ENCODE measurements around the gene C4orf50. TPM values are rescaled to one million over a fixed set of nuclear protein-coding genes. Genes with fewer than 3 reads are reported as not detected.

Gene C4orf50
- total and polyA plus RNA-seq, 4 experiments from 2014 or later = 0.02 to 0.26 (median 0.25) TPM; not detected in 1

GRCh38 chr4:5942947-5943346 is 75.3 kb downstream of the C4orf50 start:
- POLR2A ChIA-PET (ENCODE audit: partially characterized antibody) = no interaction called here
- Mint-ChIP-seq H3K27me3 (peaks cover 2 to 6% of the 10 kb centered on the region in 2 donors), H3K4me3 (no peak overlapping the region), H3K4me1 (peaks cover 0 to 9% (median 5%) of the 10 kb centered on the region in 4 donors), H3K36me3 (peaks cover 0 to 5% of the 10 kb centered on the region in 2 donors), H3K27ac (no peak overlapping the region), H3K9me3 (peaks cover 0 to 19% (median 8%) of the 10 kb centered on the region in 8 donors)
- Histone ChIP-seq H3K4me3 (ENCODE audit: low read length in 2 of 2) (no peak overlapping the region), H3K9me3 (ENCODE audit: control insufficient read depth in 1 of 2, low read length in 2 of 2) (no peaks in the 10 kb centered on the region), H3K27ac (ENCODE audit: low read depth, low read length) (no peak overlapping the region), H3K4me1 (ENCODE audit: insufficient read depth, low read length) (peaks cover 9% of the 10 kb centered on the region), H3K27me3 (ENCODE audit: insufficient read depth, low read length) (no peaks in the 10 kb centered on the region), H3K36me3 (ENCODE audit: insufficient read depth, low read length) (no peaks in the 10 kb centered on the region)
- intact Hi-C loops (cut with micrococcal nuclease) = no loop called here
- CTCF ChIA-PET (ENCODE audit: partially characterized antibody) = no interaction called here
- no peak for DNase-seq

- no peak overlapping the region for H3K27ac Mint-ChIP-seq
- no peak for DNase-seq
- Histone ChIP-seq H3K4me1 (ENCODE audit: insufficient read depth, low read length) (peaks cover 9% of the 10 kb centered on the region), H3K27ac (ENCODE audit: low read depth, low read length) (no peak overlapping the region), H3K9me3 (ENCODE audit: control insufficient read depth in 1 of 2, low read length in 2 of 2) (no peaks in the 10 kb centered on the region), H3K27me3 (ENCODE audit: insufficient read depth, low read length) (no peaks in the 10 kb centered on the region), H3K4me3 (ENCODE audit: low read length in 2 of 2) (no peak overlapping the region), H3K36me3 (ENCODE audit: insufficient read depth, low read length) (no peaks in the 10 kb centered on the region)
- H3K4me3 Mint-ChIP-seq = no peak overlapping the region
- peaks cover 0 to 9% (median 5%) of the 10 kb centered on the region in 4 donors for H3K4me1 Mint-ChIP-seq
- ChIA-PET POLR2A (ENCODE audit: partially characterized antibody) (no interaction called here), CTCF (ENCODE audit: partially characterized antibody) (no interaction called here)
- peaks cover 0 to 6% of the 10 kb centered on the region in 2 donors for H3K27me3 Mint-ChIP-seq
- intact Hi-C loops (cut with micrococcal nuclease) = no loop called here
- H3K9me3 Mint-ChIP-seq = peaks cover 0 to 11% (median 4%) of the 10 kb centered on the region in 8 donors
- peaks cover 0 to 3% of the 10 kb centered on the region in 2 donors for H3K36me3 Mint-ChIP-seq
These were observed 76.6 kb downstream of the C4orf50 start for GRCh38 chr4:5941601-5942000.

GRCh38 chr4:5940470-5941203 is 77.6 kb downstream of the C4orf50 start:
- no peak overlapping the region for H3K27ac Mint-ChIP-seq
- CTCF ChIA-PET (ENCODE audit: partially characterized antibody) = no interaction called here

GRCh38 chr4:5933996-5934831 is 84.0 kb downstream of the C4orf50 start:
- CTCF ChIA-PET (ENCODE audit: partially characterized antibody) = no interaction called here

More at GRCh38 chr4:5940470-5941203, 77.6 kb downstream of the C4orf50 start:
- peaks cover 0 to 7% (median under 1%) of the 10 kb centered on the region in 8 donors for H3K9me3 Mint-ChIP-seq
- Histone ChIP-seq H3K4me3 (ENCODE audit: low read length in 2 of 2) (no peak overlapping the region), H3K27ac (ENCODE audit: low read depth, low read length) (no peak overlapping the region), H3K9me3 (ENCODE audit: control insufficient read depth in 1 of 2, low read length in 2 of 2) (no peaks in the 10 kb centered on the region), H3K36me3 (ENCODE audit: insufficient read depth, low read length) (no peaks in the 10 kb centered on the region), H3K27me3 (ENCODE audit: insufficient read depth, low read length) (no peaks in the 10 kb centered on the region), H3K4me1 (ENCODE audit: insufficient read depth, low read length) (peaks cover 9% of the 10 kb centered on the region)
- peaks cover 0 to 3% of the 10 kb centered on the region in 2 donors for H3K27me3 Mint-ChIP-seq
- DNase-seq = no peak
- no peak overlapping the region for H3K4me3 Mint-ChIP-seq
- H3K36me3 Mint-ChIP-seq = no peaks in the 10 kb centered on the region
- POLR2A ChIA-PET (ENCODE audit: partially characterized antibody) = no interaction called here
- peaks cover 0 to 9% (median 5%) of the 10 kb centered on the region in 4 donors for H3K4me1 Mint-ChIP-seq
- intact Hi-C loops (cut with micrococcal nuclease) = no loop called here

GRCh38 chr4:5933116-5933515 is 85.1 kb downstream of the C4orf50 start:
- Histone ChIP-seq H3K4me3 (ENCODE audit: low read length in 2 of 2) (no peak overlapping the region), H3K27me3 (ENCODE audit: insufficient read depth, low read length) (no peaks in the 10 kb centered on the region), H3K4me1 (ENCODE audit: insufficient read depth, low read length) (no peaks in the 10 kb centered on the region), H3K36me3 (ENCODE audit: insufficient read depth, low read length) (no peaks in the 10 kb centered on the region), H3K9me3 (ENCODE audit: control insufficient read depth in 1 of 2, low read length in 2 of 2) (no peaks in the 10 kb centered on the region), H3K27ac (ENCODE audit: low read depth, low read length) (no peak overlapping the region)
- peaks cover 7 to 11% of the 10 kb centered on the region in 2 donors for H3K27me3 Mint-ChIP-seq
- CTCF ChIA-PET (ENCODE audit: partially characterized antibody) = no interaction called here
- no peaks in the 10 kb centered on the region for H3K36me3 Mint-ChIP-seq
- no peaks in the 10 kb centered on the region for H3K9me3 Mint-ChIP-seq
- no peak overlapping the region for H3K27ac Mint-ChIP-seq
- DNase-seq = no peak
- POLR2A ChIA-PET (ENCODE audit: partially characterized antibody) = no interaction called here
- no peak overlapping the region for H3K4me3 Mint-ChIP-seq
- no peaks in the 10 kb centered on the region for H3K4me1 Mint-ChIP-seq
- intact Hi-C loops (cut with micrococcal nuclease) = no loop called here

More at GRCh38 chr4:5933996-5934831, 84.0 kb downstream of the C4orf50 start:
- Mint-ChIP-seq H3K27me3 (peaks cover 6 to 7% of the 10 kb centered on the region in 2 donors), H3K27ac (no peak overlapping the region), H3K4me3 (no peak overlapping the region), H3K9me3 (no peaks in the 10 kb centered on the region), H3K4me1 (no peaks in the 10 kb centered on the region), H3K36me3 (no peaks in the 10 kb centered on the region)
- H3K4me1 ChIP-seq (ENCODE audit: insufficient read depth, low read length) = no peaks in the 10 kb centered on the region
- H3K27me3 ChIP-seq (ENCODE audit: insufficient read depth, low read length) = no peaks in the 10 kb centered on the region
- no peaks in the 10 kb centered on the region for H3K9me3 ChIP-seq (ENCODE audit: control insufficient read depth in 1 of 2, low read length in 2 of 2)
- POLR2A ChIA-PET (ENCODE audit: partially characterized antibody) = no interaction called here
- no peak overlapping the region for H3K27ac ChIP-seq (ENCODE audit: low read depth, low read length)
- no peaks in the 10 kb centered on the region for H3K36me3 ChIP-seq (ENCODE audit: insufficient read depth, low read length)
- intact Hi-C loops (cut with micrococcal nuclease) = no loop called here
- no peak for DNase-seq
- no peak overlapping the region for H3K4me3 ChIP-seq (ENCODE audit: low read length in 2 of 2)

- no peak for DNase-seq
- Histone ChIP-seq H3K27ac (ENCODE audit: low read depth, low read length) (no peak overlapping the region), H3K4me1 (ENCODE audit: insufficient read depth, low read length) (no peaks in the 10 kb centered on the region), H3K9me3 (ENCODE audit: control insufficient read depth in 1 of 2, low read length in 2 of 2) (no peaks in the 10 kb centered on the region), H3K4me3 (ENCODE audit: low read length in 2 of 2) (no peak overlapping the region), H3K36me3 (ENCODE audit: insufficient read depth, low read length) (no peaks in the 10 kb centered on the region), H3K27me3 (ENCODE audit: insufficient read depth, low read length) (no peaks in the 10 kb centered on the region)
- no peak overlapping the region for H3K4me3 Mint-ChIP-seq
- no peaks in the 10 kb centered on the region for H3K4me1 Mint-ChIP-seq
- CTCF ChIA-PET (ENCODE audit: partially characterized antibody) = no interaction called here
- peaks cover 7 to 11% of the 10 kb centered on the region in 2 donors for H3K27me3 Mint-ChIP-seq
- no peak overlapping the region for H3K27ac Mint-ChIP-seq
- H3K36me3 Mint-ChIP-seq = no peaks in the 10 kb centered on the region
- intact Hi-C loops (cut with micrococcal nuclease) = no loop called here
- no peaks in the 10 kb centered on the region for H3K9me3 Mint-ChIP-seq
- POLR2A ChIA-PET (ENCODE audit: partially characterized antibody) = no interaction called here
These were observed 86.1 kb downstream of the C4orf50 start for GRCh38 chr4:5932035-5932568.

GRCh38 chr4:5931526-5931925 is 86.7 kb downstream of the C4orf50 start:
- no peaks in the 10 kb centered on the region for H3K4me1 Mint-ChIP-seq
- Histone ChIP-seq H3K9me3 (ENCODE audit: control insufficient read depth in 1 of 2, low read length in 2 of 2) (no peaks in the 10 kb centered on the region), H3K4me1 (ENCODE audit: insufficient read depth, low read length) (no peaks in the 10 kb centered on the region), H3K27me3 (ENCODE audit: insufficient read depth, low read length) (no peaks in the 10 kb centered on the region), H3K27ac (ENCODE audit: low read depth, low read length) (no peak overlapping the region), H3K36me3 (ENCODE audit: insufficient read depth, low read length) (no peaks in the 10 kb centered on the region), H3K4me3 (ENCODE audit: low read length in 2 of 2) (no peak overlapping the region)
- no peaks in the 10 kb centered on the region for H3K36me3 Mint-ChIP-seq
- intact Hi-C loops (cut with micrococcal nuclease) = no loop called here
- no peaks in the 10 kb centered on the region for H3K9me3 Mint-ChIP-seq
- ChIA-PET POLR2A (ENCODE audit: partially characterized antibody) (no interaction called here), CTCF (ENCODE audit: partially characterized antibody) (no interaction called here)
- H3K27me3 Mint-ChIP-seq = peaks cover 9 to 13% of the 10 kb centered on the region in 2 donors
- no peak for DNase-seq
- no peak overlapping the region for H3K27ac Mint-ChIP-seq
- no peak overlapping the region for H3K4me3 Mint-ChIP-seq
